Panc1 (cell line): Measurements from ENCODE around the gene GABRG3.

Experiments
- CTCF ChIP-seq: fragments of 450-650 bp; IDR thresholded peaks from 2 replicates; pipeline ENCODE4 v1.5.1; 2017; ENCODE audit warnings: mild to moderate bottlenecking
- POLR2AphosphoS5 ChIP-seq: IDR thresholded peaks from 2 replicates; pipeline ENCODE4 v1.6.1; 2012; ENCODE audit warnings: mild to moderate bottlenecking, low read depth, low read length, moderate library complexity
- REST ChIP-seq, 2 experiments: IDR thresholded peaks; 2 replicates each; pipeline ENCODE4 v1.6.1; 2011 to 2012; ENCODE audit warnings: low read depth in 2 of 2, control low read depth in 1 of 2, low read length in 1 of 2, mild to moderate bottlenecking in 1 of 2, moderate library complexity in 1 of 2; ENCODE audit not compliant: insufficient read depth in 1 of 2

- no peak for TF ChIP-seq POLR2AphosphoS5
- no peak for TF ChIP-seq CTCF
- TF ChIP-seq REST (IDR thresholded peaks at IDR 0.05; ENCODE audit: insufficient read depth in 1 of 2, low read depth in 2 of 2, low read length in 1 of 2): no peak
These were observed 35.7 kb upstream of the GABRG3 start for GRCh38 chr15:26935322-26935721.
